HEK293 (cell line): ENCODE data around the gene SUSD4.

Experiments
- CTCF ChIA-PET: fragments of 350-600 bp; formaldehyde crosslinking; extraction: SDS; loops from one replicate; lab custom pipeline; 2021; ENCODE audit warnings: antibody characterized with exemption; lab: Yijun Ruan, JAX
- POLR2A ChIA-PET: fragments of 300-600 bp; formaldehyde crosslinking; extraction: SDS; loops from one replicate; lab custom pipeline; 2020; ENCODE audit warnings: antibody characterized with exemption, inconsistent platforms; lab: Yijun Ruan, JAX
- H3K27ac ChIP-seq: fragments of 200-500 bp; sonication (Bioruptor generic); 2 replicates; pipeline ENCODE4 v1.5.1; 2014; ENCODE audit warnings: low read depth, low read length, control low read depth, inconsistent platforms; ENCODE audit errors: extremely low read depth
- H3K36me3 ChIP-seq, 2 experiments: fragments of 200-500 bp in 1 of 2; sonication (Bioruptor generic) in 1 of 2; 1 replicate in 1 of 2; 2 replicates in 1 of 2; pipeline ENCODE4 v1.5.1; 2014 to 2017; ENCODE audit warnings: inconsistent platforms in 2 of 2, low read length in 2 of 2; ENCODE audit not compliant: control insufficient read depth in 2 of 2, insufficient read depth in 1 of 2
- H3K4me1 ChIP-seq: fragments of 200-500 bp; sonication (Bioruptor generic); 2 replicates; pipeline ENCODE4 v1.5.1; 2014; ENCODE audit warnings: mild to moderate bottlenecking, low read length, inconsistent platforms; ENCODE audit not compliant: control insufficient read depth, insufficient read depth
- H3K4me3 ChIP-seq: 2 replicates; pipeline ENCODE4 v1.5.1; 2011; ENCODE audit warnings: low read depth, mild to moderate bottlenecking, control low read depth, low read length, moderate library complexity
- H3K9me3 ChIP-seq: fragments of 200-500 bp; sonication (Bioruptor generic); 2 replicates; pipeline ENCODE4 v1.5.1; 2014; ENCODE audit warnings: low read depth, low read length, inconsistent platforms; ENCODE audit not compliant: control insufficient read depth, insufficient read depth
- MYNN ChIP-seq: fragments of 450-650 bp; formaldehyde crosslinking; IDR thresholded peaks from 2 replicates; pipeline ENCODE4 v1.5.1; 2016; ENCODE audit warnings: missing biosample characterization, missing genetic modification characterization, borderline replicate concordance
- PRDM10 ChIP-seq: fragments of 450-650 bp; formaldehyde crosslinking; IDR thresholded peaks from 2 replicates; pipeline ENCODE4 v1.5.1; 2016; ENCODE audit warnings: missing biosample characterization, missing genetic modification characterization
- ZFP3 ChIP-seq: fragments of 450-650 bp; formaldehyde crosslinking; IDR thresholded peaks from 2 replicates; pipeline ENCODE4 v1.5.1; 2016; ENCODE audit warnings: low read depth, missing biosample characterization, missing genetic modification characterization
- ZFP41 ChIP-seq: fragments of 450-650 bp; formaldehyde crosslinking; IDR thresholded peaks from 2 replicates; pipeline ENCODE4 v1.5.1; 2016; ENCODE audit warnings: missing biosample characterization, missing genetic modification characterization, borderline replicate concordance
- ZNF140 ChIP-seq: fragments of 450-650 bp; formaldehyde crosslinking; IDR thresholded peaks from 2 replicates; pipeline ENCODE4 v1.5.1; 2016; ENCODE audit warnings: missing biosample characterization, missing genetic modification characterization
- ZNF155 ChIP-seq: fragments of 450-650 bp; formaldehyde crosslinking; IDR thresholded peaks from 2 replicates; pipeline ENCODE4 v1.5.1; 2016; ENCODE audit warnings: missing biosample characterization, missing genetic modification characterization
- ZNF157 ChIP-seq: fragments of 450-650 bp; formaldehyde crosslinking; IDR thresholded peaks from 2 replicates; pipeline ENCODE4 v1.5.1; 2016; ENCODE audit warnings: missing biosample characterization, missing genetic modification characterization
- ZNF302 ChIP-seq: fragments of 450-650 bp; formaldehyde crosslinking; IDR thresholded peaks from 2 replicates; pipeline ENCODE4 v1.5.1; 2016; ENCODE audit warnings: missing biosample characterization, missing genetic modification characterization, low read depth
- ZNF335 ChIP-seq: fragments of 450-650 bp; formaldehyde crosslinking; conservative IDR thresholded peaks from 2 replicates; pipeline ENCODE4 v1.5.1; 2016; ENCODE audit warnings: missing biosample characterization, missing genetic modification characterization
- ZNF341 ChIP-seq: fragments of 450-650 bp; formaldehyde crosslinking; IDR thresholded peaks from 2 replicates; pipeline ENCODE4; 2016; ENCODE audit warnings: low read depth, missing biosample characterization, missing genetic modification characterization
- ZNF423 ChIP-seq: fragments of 450-650 bp; formaldehyde crosslinking; IDR thresholded peaks from 2 replicates; pipeline ENCODE4 v1.5.1; 2016; ENCODE audit warnings: missing biosample characterization, missing genetic modification characterization
- ZNF514 ChIP-seq: fragments of 450-650 bp; formaldehyde crosslinking; IDR thresholded peaks from 2 replicates; pipeline ENCODE4 v1.5.1; 2016; ENCODE audit warnings: missing biosample characterization, missing genetic modification characterization
- ZNF549 ChIP-seq: fragments of 450-650 bp; IDR thresholded peaks from 2 replicates; pipeline ENCODE4 v1.5.1; 2018; ENCODE audit warnings: missing biosample characterization, missing genetic modification characterization, mild to moderate bottlenecking, inconsistent platforms, moderate library complexity
- ZNF707 ChIP-seq: fragments of 450-650 bp; formaldehyde crosslinking; IDR thresholded peaks from 2 replicates; pipeline ENCODE4 v1.5.1; 2016; ENCODE audit warnings: missing biosample characterization, missing genetic modification characterization
- TF ChIP-seq, protein P1 (sequence below): fragments of 450-650 bp; formaldehyde crosslinking; IDR thresholded peaks from 2 replicates; pipeline ENCODE4 v1.5.1; 2016; ENCODE audit warnings: missing biosample characterization, missing genetic modification characterization, low read depth
- TF ChIP-seq, protein P2 (sequence below): fragments of 450-650 bp; formaldehyde crosslinking; IDR thresholded peaks from 2 replicates; pipeline ENCODE4 v1.5.1; 2016; ENCODE audit warnings: missing biosample characterization, missing genetic modification characterization
- TF ChIP-seq, protein P3 (sequence below): fragments of 450-650 bp; formaldehyde crosslinking; IDR thresholded peaks from 2 replicates; pipeline ENCODE4 v1.5.1; 2016; ENCODE audit warnings: missing biosample characterization, missing genetic modification characterization
- TF ChIP-seq, protein P4 (sequence below): fragments of 450-650 bp; formaldehyde crosslinking; IDR thresholded peaks from 2 replicates; pipeline ENCODE4 v1.5.1; 2016; ENCODE audit warnings: missing biosample characterization, missing genetic modification characterization

SUSD4 gene

GRCh38 chr1:223211323-223211985 is 152.5 kb downstream of the SUSD4 start:
- TF ChIP-seq ZNF423 (tag by site-specific recombination), result no peak
- no peak for TF ChIP-seq ZNF335 (tag by site-specific recombination)
- no peak for TF ChIP-seq ZNF707 (tag by site-specific recombination)
- TF ChIP-seq, protein P1, sequence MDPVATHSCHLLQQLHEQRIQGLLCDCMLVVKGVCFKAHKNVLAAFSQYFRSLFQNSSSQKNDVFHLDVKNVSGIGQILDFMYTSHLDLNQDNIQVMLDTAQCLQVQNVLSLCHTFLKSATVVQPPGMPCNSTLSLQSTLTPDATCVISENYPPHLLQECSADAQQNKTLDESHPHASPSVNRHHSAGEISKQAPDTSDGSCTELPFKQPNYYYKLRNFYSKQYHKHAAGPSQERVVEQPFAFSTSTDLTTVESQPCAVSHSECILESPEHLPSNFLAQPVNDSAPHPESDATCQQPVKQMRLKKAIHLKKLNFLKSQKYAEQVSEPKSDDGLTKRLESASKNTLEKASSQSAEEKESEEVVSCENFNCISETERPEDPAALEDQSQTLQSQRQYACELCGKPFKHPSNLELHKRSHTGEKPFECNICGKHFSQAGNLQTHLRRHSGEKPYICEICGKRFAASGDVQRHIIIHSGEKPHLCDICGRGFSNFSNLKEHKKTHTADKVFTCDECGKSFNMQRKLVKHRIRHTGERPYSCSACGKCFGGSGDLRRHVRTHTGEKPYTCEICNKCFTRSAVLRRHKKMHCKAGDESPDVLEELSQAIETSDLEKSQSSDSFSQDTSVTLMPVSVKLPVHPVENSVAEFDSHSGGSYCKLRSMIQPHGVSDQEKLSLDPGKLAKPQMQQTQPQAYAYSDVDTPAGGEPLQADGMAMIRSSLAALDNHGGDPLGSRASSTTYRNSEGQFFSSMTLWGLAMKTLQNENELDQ (tag by site-specific recombination), result no peak
- no peak for TF ChIP-seq PRDM10 (tag by site-specific recombination)
- TF ChIP-seq, protein P2, sequence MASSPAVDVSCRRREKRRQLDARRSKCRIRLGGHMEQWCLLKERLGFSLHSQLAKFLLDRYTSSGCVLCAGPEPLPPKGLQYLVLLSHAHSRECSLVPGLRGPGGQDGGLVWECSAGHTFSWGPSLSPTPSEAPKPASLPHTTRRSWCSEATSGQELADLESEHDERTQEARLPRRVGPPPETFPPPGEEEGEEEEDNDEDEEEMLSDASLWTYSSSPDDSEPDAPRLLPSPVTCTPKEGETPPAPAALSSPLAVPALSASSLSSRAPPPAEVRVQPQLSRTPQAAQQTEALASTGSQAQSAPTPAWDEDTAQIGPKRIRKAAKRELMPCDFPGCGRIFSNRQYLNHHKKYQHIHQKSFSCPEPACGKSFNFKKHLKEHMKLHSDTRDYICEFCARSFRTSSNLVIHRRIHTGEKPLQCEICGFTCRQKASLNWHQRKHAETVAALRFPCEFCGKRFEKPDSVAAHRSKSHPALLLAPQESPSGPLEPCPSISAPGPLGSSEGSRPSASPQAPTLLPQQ, result no peak
- TF ChIP-seq ZFP3, result no peak
- TF ChIP-seq, protein P3, sequence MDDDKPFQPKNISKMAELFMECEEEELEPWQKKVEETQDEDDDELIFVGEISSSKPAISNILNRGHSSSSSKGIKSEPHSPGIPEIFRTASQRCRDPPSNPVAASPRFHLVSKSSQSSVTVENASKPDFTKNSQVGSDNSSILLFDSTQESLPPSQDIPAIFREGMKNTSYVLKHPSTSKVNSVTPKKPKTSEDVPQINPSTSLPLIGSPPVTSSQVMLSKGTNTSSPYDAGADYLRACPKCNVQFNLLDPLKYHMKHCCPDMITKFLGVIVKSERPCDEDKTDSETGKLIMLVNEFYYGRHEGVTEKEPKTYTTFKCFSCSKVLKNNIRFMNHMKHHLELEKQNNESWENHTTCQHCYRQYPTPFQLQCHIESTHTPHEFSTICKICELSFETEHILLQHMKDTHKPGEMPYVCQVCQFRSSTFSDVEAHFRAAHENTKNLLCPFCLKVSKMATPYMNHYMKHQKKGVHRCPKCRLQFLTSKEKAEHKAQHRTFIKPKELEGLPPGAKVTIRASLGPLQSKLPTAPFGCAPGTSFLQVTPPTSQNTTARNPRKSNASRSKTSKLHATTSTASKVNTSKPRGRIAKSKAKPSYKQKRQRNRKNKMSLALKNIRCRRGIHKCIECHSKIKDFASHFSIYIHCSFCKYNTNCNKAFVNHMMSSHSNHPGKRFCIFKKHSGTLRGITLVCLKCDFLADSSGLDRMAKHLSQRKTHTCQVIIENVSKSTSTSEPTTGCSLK (tag by site-specific recombination), result no peak
- TF ChIP-seq ZNF157 (tag by site-specific recombination), result no peak
- no peak for TF ChIP-seq ZNF514 (tag by site-specific recombination)
- no peak for TF ChIP-seq ZNF302 (tag by site-specific recombination)
- TF ChIP-seq, protein P4, sequence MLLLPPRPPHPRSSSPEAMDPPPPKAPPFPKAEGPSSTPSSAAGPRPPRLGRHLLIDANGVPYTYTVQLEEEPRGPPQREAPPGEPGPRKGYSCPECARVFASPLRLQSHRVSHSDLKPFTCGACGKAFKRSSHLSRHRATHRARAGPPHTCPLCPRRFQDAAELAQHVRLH (tag by site-specific recombination), result no peak
- no peak for TF ChIP-seq ZFP41 (tag by site-specific recombination)
- TF ChIP-seq ZNF549 (tag by site-specific recombination), result no peak
- no peak; the same call in 1 of the 2 replicates for TF ChIP-seq ZNF341
- no peak for TF ChIP-seq MYNN (tag by site-specific recombination)
- TF ChIP-seq ZNF155 (tag by site-specific recombination), result no peak
- TF ChIP-seq ZNF140 (tag by site-specific recombination), result no peak
- no peak overlapping the region for H3K4me3 ChIP-seq
- no peaks in the 10 kb centered on the region for H3K9me3 ChIP-seq
- no peak overlapping the region for H3K27ac ChIP-seq
- ChIA-PET CTCF (interaction anchor here (1.2 to 1.6 kb wide), 3 partner anchors 12 to 472 kb away, joined by 4 to 5 read pairs (median 4); no protein-coding TSS in a partner anchor), POLR2A (no interaction called here)
- H3K36me3 ChIP-seq, result no peaks in the 10 kb centered on the region
- H3K4me1 ChIP-seq, result no peaks in the 10 kb centered on the region
